K562 (cell line): ENCODE results near the gene CD55. TPM values are rescaled to one million over a fixed set of nuclear protein-coding genes. Genes with fewer than 3 reads are reported as not detected.
A peak's percentile ranks its signal among the peaks of the same experiment; 100 is the strongest.

Experiments used
- CBX8 ChIP-seq: fragments of 200-600 bp; sonication (generic); IDR thresholded peaks from 2 replicates; pipeline ENCODE4 v1.6.1; 2012; ENCODE audit warnings: borderline replicate concordance, mixed run types, low read depth, mild to moderate bottlenecking, moderate library complexity, mixed read lengths, low read length, control low read depth, inconsistent platforms; ENCODE audit not compliant: poor library complexity, severe bottlenecking; ENCODE audit errors: extremely low read depth
- ESRRB ChIP-seq: fragments of 250-450 bp; sonication (Bioruptor Pico); IDR thresholded peaks from 2 replicates; pipeline ENCODE4 v1.5.0; 2020; ENCODE audit warnings: mild to moderate bottlenecking, moderate library complexity, borderline replicate concordance
- ETS1 ChIP-seq: conservative IDR thresholded peaks from 2 replicates; pipeline ENCODE4 v1.6.1; 2011; ENCODE audit warnings: low read depth, mild to moderate bottlenecking, low read length; ENCODE audit not compliant: control insufficient read depth
- ETS2 ChIP-seq: IDR thresholded peaks from 2 replicates; pipeline ENCODE4 v1.6.1; 2016; ENCODE audit warnings: borderline replicate concordance, missing genetic modification characterization, mild to moderate bottlenecking, moderate library complexity, missing compliant biosample characterization; ENCODE audit not compliant: poor library complexity, severe bottlenecking
- HDAC8 ChIP-seq: fragments of 450-650 bp; IDR thresholded peaks from 2 replicates; pipeline ENCODE4 v1.6.1; 2016; ENCODE audit warnings: mild to moderate bottlenecking, missing genetic modification characterization, moderate library complexity, missing compliant biosample characterization
- HIVEP1 ChIP-seq: fragments of 250-450 bp; sonication (Bioruptor Pico); IDR thresholded peaks from 2 replicates; pipeline ENCODE4 v1.4.0; 2020; ENCODE audit warnings: mild to moderate bottlenecking
- MAX ChIP-seq: sonication (generic); formaldehyde crosslinking; IDR thresholded peaks from 2 replicates; pipeline ENCODE4 v1.9.0; 2022; ENCODE audit warnings: mild to moderate bottlenecking, missing genetic modification reagents
- MCM5 ChIP-seq: fragments of 450-650 bp; IDR thresholded peaks from 2 replicates; pipeline ENCODE4 v1.6.1; 2016; ENCODE audit warnings: low read depth
- NFE2L1 ChIP-seq: fragments of 450-650 bp; IDR thresholded peaks from 2 replicates; pipeline ENCODE4 v1.6.1; 2016; ENCODE audit warnings: missing genetic modification characterization, low read depth, mild to moderate bottlenecking, missing compliant biosample characterization, moderate library complexity, borderline replicate concordance
- PURB ChIP-seq: sonication (generic); formaldehyde crosslinking; IDR thresholded peaks from 2 replicates; pipeline ENCODE4 v1.9.0; 2021; ENCODE audit warnings: low read depth, mild to moderate bottlenecking, missing genetic modification reagents
- RBM15 ChIP-seq: fragments of 200-400 bp; formaldehyde crosslinking; IDR thresholded peaks from 2 replicates; pipeline ENCODE4 v1.6.1; 2018; ENCODE audit warnings: mild to moderate bottlenecking, low read length, moderate library complexity; ENCODE audit not compliant: insufficient read depth
- RNF219 ChIP-seq: fragments of 250-450 bp; sonication (Bioruptor Pico); IDR thresholded peaks from 2 replicates; pipeline ENCODE4 v1.5.0; 2022; ENCODE audit warnings: mild to moderate bottlenecking
- SAP30 ChIP-seq: fragments of 200-600 bp; sonication (generic); IDR thresholded peaks from 2 replicates; pipeline ENCODE4 v1.6.1; 2012; ENCODE audit warnings: borderline replicate concordance, low read depth, mild to moderate bottlenecking, moderate library complexity, low read length, control low read depth, inconsistent platforms; ENCODE audit not compliant: insufficient read depth, poor library complexity, severe bottlenecking
- SMARCE1 ChIP-seq: fragments of 450-650 bp; IDR thresholded peaks from 2 replicates; pipeline ENCODE4 v1.7.1; 2016; ENCODE audit warnings: mild to moderate bottlenecking
- STAT5B ChIP-seq: fragments of 250-450 bp; sonication (Bioruptor Pico); IDR thresholded peaks from 2 replicates; pipeline ENCODE4 v1.8.0; 2021; ENCODE audit warnings: mild to moderate bottlenecking, inconsistent platforms
- ZBTB49 ChIP-seq: sonication (generic); formaldehyde crosslinking; IDR thresholded peaks from 2 replicates; pipeline ENCODE4 v1.8.0; 2022; ENCODE audit warnings: missing genetic modification reagents, mild to moderate bottlenecking, borderline replicate concordance
- ZNF121 ChIP-seq: sonication (generic); formaldehyde crosslinking; conservative IDR thresholded peaks from 2 replicates; pipeline ENCODE4 v1.8.0; 2022; ENCODE audit warnings: missing genetic modification reagents
- ZNF644 ChIP-seq: fragments of 200-800 bp; sonication (Bioruptor generic); IDR thresholded peaks from 2 replicates; pipeline ENCODE4 v1.6.1; 2016; ENCODE audit warnings: low read depth, missing genetic modification characterization, missing compliant biosample characterization
- ZNF778 ChIP-seq: fragments of 450-650 bp; formaldehyde crosslinking; IDR thresholded peaks from 2 replicates; pipeline ENCODE4 v1.4.0; 2020; ENCODE audit warnings: mild to moderate bottlenecking, moderate library complexity
- ZNF780A ChIP-seq: fragments of 250-450 bp; sonication (Bioruptor Pico); IDR thresholded peaks from 2 replicates; pipeline ENCODE4 v1.5.0; 2021; ENCODE audit warnings: mild to moderate bottlenecking
- ZSCAN32 ChIP-seq: fragments of 450-650 bp; formaldehyde crosslinking; IDR thresholded peaks from 2 replicates; pipeline ENCODE4 v1.4.0; 2020; ENCODE audit warnings: mild to moderate bottlenecking, moderate library complexity
- polyA plus RNA-seq, 8 experiments: library from polyadenylated mRNA; depleted of rRNA in 4 of 8; stranded (reverse) in 5 of 8; unstranded in 3 of 8; fragments of >200 nt; fragmentation: Nextera tagmentation in 2 of 8; fragmentation: Illumina TruSeq in 1 of 8; extraction: Ambion mirVana in 2 of 8; extraction: Trizol in 1 of 8; gene quantifications; 2 replicates each; pipeline versions ENCODE4 v1.2.1 to v1.2.3, GENCODE V29; 2011 to 2014; ENCODE audit warnings: inconsistent platforms in 1 of 8, missing spikeins in 1 of 8
- total RNA-seq, 7 experiments: library from RNA; depleted of rRNA in 6 of 7; stranded (reverse); fragments of >200 nt in 6 of 7; fragmentation: Illumina TruSeq in 2 of 7; extraction: Trizol in 2 of 7; gene quantifications; 2 replicates each; pipeline versions ENCODE4 v1.2.1 to v1.2.3, GENCODE V29; 2011 to 2021; ENCODE audit warnings: low replicate concordance in 1 of 7

The CD55 gene
- total and polyA plus RNA-seq, 9 of the 15 experiments (the other 6 are each of a cell fraction or from before 2014, with no cell fraction given): 17.7 to 150 (median 97.0) TPM

GRCh38 chr1:207311888-207312603 is 9.4 kb upstream of the CD55 start (continued):
- TF ChIP-seq RBM15: no peak
- TF ChIP-seq MCM5: no peak
- no peak for TF ChIP-seq ZNF121
- TF ChIP-seq NFE2L1: no peak; the same call in 1 of the 2 replicates
- no peak for TF ChIP-seq MAX (CRISPR knock-in tag)
- TF ChIP-seq SAP30: no peak
- no peak for TF ChIP-seq ZNF778 (CRISPR knock-in tag)
- TF ChIP-seq STAT5B (CRISPR knock-in tag): no peak
- no peak for TF ChIP-seq ESRRB (CRISPR knock-in tag)
- no peak for TF ChIP-seq ETS1
- TF ChIP-seq CBX8: no peak
- no peak for TF ChIP-seq ETS2 (tag)
- TF ChIP-seq RNF219: peak; percentile 38; the same call in 1 of the 2 replicates
- TF ChIP-seq ZSCAN32 (CRISPR knock-in tag): peak; percentile 65
- TF ChIP-seq ZBTB49 (CRISPR knock-in tag): no peak
- peak; percentile 93 for TF ChIP-seq HIVEP1 (CRISPR knock-in tag)
- peak; percentile 93; the same call in 1 of the 2 replicates for TF ChIP-seq ZNF644
- TF ChIP-seq ZNF780A (CRISPR knock-in tag): no peak
- no peak for TF ChIP-seq SMARCE1
- TF ChIP-seq HDAC8 (tag): peak; percentile 76; the same call in 1 of the 2 replicates
- no peak for TF ChIP-seq PURB (CRISPR knock-in tag)
